Neural crest cell (in vitro differentiated cells): ENCODE data around the gene PTPRM. TPM values are rescaled to one million over a fixed set of nuclear protein-coding genes. Genes with fewer than 3 reads are reported as not detected.
A peak's percentile ranks its signal among the peaks of the same experiment; 100 is the strongest.

Experiments
- DNase-seq: peaks from one replicate; pipeline ENCODE4 v3.0.0; 2021; ENCODE audit warnings: low read depth, mixed read lengths, low spot score
- H3K27ac Mint-ChIP-seq: one replicate; pipeline ENCODE4 v1.8.0; 2021; ENCODE audit warnings: mild to moderate bottlenecking, mixed read lengths; ENCODE audit not compliant: unreplicated experiment
- H3K27me3 Mint-ChIP-seq: 2 replicates; pipeline ENCODE4 v1.8.0; 2021; ENCODE audit warnings: low read depth, mild to moderate bottlenecking, mixed read lengths
- H3K36me3 Mint-ChIP-seq: 2 replicates; pipeline ENCODE4 v1.8.0; 2021; ENCODE audit warnings: low read depth, mild to moderate bottlenecking, mixed read lengths
- H3K4me1 Mint-ChIP-seq: 2 replicates; pipeline ENCODE4 v1.8.0; 2021; ENCODE audit warnings: mixed read lengths
- H3K4me3 Mint-ChIP-seq: one replicate; pipeline ENCODE4 v1.8.0; 2021; ENCODE audit warnings: mild to moderate bottlenecking, mixed read lengths
- H3K9me3 Mint-ChIP-seq: 2 replicates; pipeline ENCODE4 v1.8.0; 2021; ENCODE audit warnings: mixed read lengths
- CTCF ChIP-seq: fragments of 200-600 bp; sonication (generic); conservative IDR thresholded peaks from 2 replicates; pipeline ENCODE4 v1.5.0; 2021; ENCODE audit warnings: antibody characterized with exemption, mild to moderate bottlenecking
- long read RNA-seq: library from polyadenylated mRNA; unstranded; transcript quantifications from one replicate; pipeline ENCODE4 v2.0.0, GENCODE V29; 2020
- total RNA-seq: library from RNA; stranded (reverse); gene quantifications from 2 replicates; pipeline ENCODE4 v1.2.1, GENCODE V29; 2021

Gene PTPRM
- total RNA-seq, result 7.7 and 10.6 TPM in 2 replicates
- long read RNA-seq, partial matches to known transcripts, result 2 of 3 reads
- long read RNA-seq, other reads (novel, unspliced or antisense), result 1 of 3 reads

- Mint-ChIP-seq H3K4me3 (peak within 1 kb of the TSS; percentile 80), H3K27me3 (peaks cover 47% of the 10 kb centered on the region), H3K4me1 (peaks cover 6% of the 10 kb centered on the region), H3K9me3 (no peaks in the 10 kb centered on the region), H3K27ac (no peak within 1 kb of the TSS), H3K36me3 (no peaks in the 10 kb centered on the region)
- DNase-seq, result peak; percentile 66
- peak; percentile 51 for TF ChIP-seq CTCF
These were observed at the start of gene PTPRM for GRCh38 chr18:7566567-7567473. PTPRM (plus strand) TSS chr18:7567316; CDS start chr18:7567819, 503 bp downstream.

GRCh38 chr18:7517852-7518251 is 49.3 kb upstream of the PTPRM start:
- Mint-ChIP-seq H3K27me3 (no peaks in the 10 kb centered on the region), H3K36me3 (no peaks in the 10 kb centered on the region), H3K9me3 (no peaks in the 10 kb centered on the region), H3K4me1 (peaks cover 9% of the 10 kb centered on the region), H3K4me3 (no peak overlapping the region), H3K27ac (no peak overlapping the region)
- TF ChIP-seq CTCF, result no peak
- DNase-seq, result no peak

GRCh38 chr18:7520200-7520785 is 46.8 kb upstream of the PTPRM start:
- Mint-ChIP-seq H3K27me3 (no peaks in the 10 kb centered on the region), H3K4me1 (peaks cover 14% of the 10 kb centered on the region), H3K36me3 (no peaks in the 10 kb centered on the region), H3K27ac (no peak overlapping the region), H3K4me3 (no peak overlapping the region), H3K9me3 (no peaks in the 10 kb centered on the region)
- DNase-seq, result no peak
- no peak for TF ChIP-seq CTCF

GRCh38 chr18:7521226-7521856 is 45.8 kb upstream of the PTPRM start:
- DNase-seq, result no peak
- H3K27ac Mint-ChIP-seq, result peak overlapping the region; percentile 31
- no peak overlapping the region for H3K4me3 Mint-ChIP-seq
- peaks cover 2% of the 10 kb centered on the region for H3K9me3 Mint-ChIP-seq
- peaks cover 14% of the 10 kb centered on the region for H3K4me1 Mint-ChIP-seq
- no peak for TF ChIP-seq CTCF
- no peaks in the 10 kb centered on the region for H3K27me3 Mint-ChIP-seq
- no peaks in the 10 kb centered on the region for H3K36me3 Mint-ChIP-seq

GRCh38 chr18:7523772-7524171 is 43.3 kb upstream of the PTPRM start:
- peaks cover 2% of the 10 kb centered on the region for H3K9me3 Mint-ChIP-seq
- H3K4me1 Mint-ChIP-seq, result peaks cover 9% of the 10 kb centered on the region
- H3K4me3 Mint-ChIP-seq, result no peak overlapping the region
- H3K27ac Mint-ChIP-seq, result peak overlapping the region; percentile 62
- no peaks in the 10 kb centered on the region for H3K27me3 Mint-ChIP-seq
- no peak for DNase-seq
- H3K36me3 Mint-ChIP-seq, result no peaks in the 10 kb centered on the region
- no peak for TF ChIP-seq CTCF
